Osteoblast (primary cell): ENCODE measurements around the gene MCTP2. TPM values are rescaled to one million over a fixed set of nuclear protein-coding genes. Genes with fewer than 3 reads are reported as not detected.

Experiments used
- DNase-seq: peaks from one replicate; pipeline ENCODE4 v3.0.0; 2011; ENCODE audit warnings: low spot score, mixed read lengths; ENCODE audit not compliant: insufficient read length; ENCODE audit errors: missing footprints
- H2AFZ ChIP-seq: 2 replicates; pipeline ENCODE4 v1.6.0; 2011; ENCODE audit warnings: mild to moderate bottlenecking, low read length
- H3K27ac ChIP-seq: 2 replicates; pipeline ENCODE4 v1.5.1; 2011; ENCODE audit warnings: mild to moderate bottlenecking, low read depth, low read length, moderate library complexity
- H3K27me3 ChIP-seq: 2 replicates; pipeline ENCODE4 v1.6.0; 2012; ENCODE audit warnings: mild to moderate bottlenecking, control low read depth, inconsistent platforms, low read length, moderate library complexity; ENCODE audit not compliant: insufficient read depth
- H3K36me3 ChIP-seq: 2 replicates; pipeline ENCODE4 v1.5.1; 2011; ENCODE audit warnings: mild to moderate bottlenecking, low read length, control low read depth, moderate library complexity; ENCODE audit not compliant: insufficient read depth
- H3K4me1 ChIP-seq: 2 replicates; pipeline ENCODE4 v1.5.1; 2011; ENCODE audit warnings: mild to moderate bottlenecking, low read length, control low read depth, moderate library complexity; ENCODE audit not compliant: insufficient read depth
- H3K4me2 ChIP-seq: 2 replicates; pipeline ENCODE4 v1.6.0; 2011; ENCODE audit warnings: mild to moderate bottlenecking, low read length; ENCODE audit not compliant: insufficient read depth
- H3K4me3 ChIP-seq: fragments of 200-600 bp; sonication (generic); 3 replicates; pipeline ENCODE4 v1.5.1; 2012; ENCODE audit warnings: mild to moderate bottlenecking, low read length, inconsistent platforms; ENCODE audit not compliant: insufficient read depth
- H3K79me2 ChIP-seq: 2 replicates; pipeline ENCODE4 v1.6.0; 2012; ENCODE audit warnings: mild to moderate bottlenecking, low read length, control low read depth, inconsistent platforms; ENCODE audit not compliant: insufficient read depth
- H3K9me3 ChIP-seq: 2 replicates; pipeline ENCODE4 v1.5.1; 2011; ENCODE audit warnings: low read depth, low read length, control low read depth
- H4K20me1 ChIP-seq: 2 replicates; pipeline ENCODE4 v1.6.0; 2012; ENCODE audit warnings: mild to moderate bottlenecking, low read length, control low read depth; ENCODE audit not compliant: insufficient read depth
- CTCF ChIP-seq: IDR thresholded peaks from 2 replicates; pipeline ENCODE4 v1.5.1; 2011; ENCODE audit warnings: mild to moderate bottlenecking, low read depth, low read length, moderate library complexity; ENCODE audit errors: extremely low read depth
- total RNA-seq: library from RNA; depleted of rRNA; stranded (reverse); fragments of >200 nt; gene quantifications from 2 replicates; pipeline ENCODE4 v1.2.3, GENCODE V29; 2012

MCTP2 gene
- total RNA-seq, 1 donor = 16.3 TPM

GRCh38 chr15:94387849-94388441 is 156.6 kb downstream of the MCTP2 start:
- H3K4me2 ChIP-seq = no peak overlapping the region
- no peaks in the 10 kb centered on the region for H4K20me1 ChIP-seq
- H3K27ac ChIP-seq = no peak overlapping the region
- H3K36me3 ChIP-seq = no peaks in the 10 kb centered on the region
- no peak overlapping the region for H2AFZ ChIP-seq
- no peak for DNase-seq
- no peak for TF ChIP-seq CTCF
- H3K9me3 ChIP-seq = no peaks in the 10 kb centered on the region
- no peaks in the 10 kb centered on the region for H3K79me2 ChIP-seq
- no peaks in the 10 kb centered on the region for H3K4me1 ChIP-seq
- no peak overlapping the region for H3K4me3 ChIP-seq
- H3K27me3 ChIP-seq = no peaks in the 10 kb centered on the region

- Histone ChIP-seq H3K4me2 (no peak overlapping the region), H3K4me1 (no peaks in the 10 kb centered on the region)
Measured at GRCh38 chr15:94395640-94396039, 164.3 kb downstream of the MCTP2 start.

GRCh38 chr15:94397337-94397736 is 166.0 kb downstream of the MCTP2 start:
- Histone ChIP-seq H3K36me3 (no peaks in the 10 kb centered on the region), H3K4me2 (no peak overlapping the region), H2AFZ (no peak overlapping the region), H3K9me3 (peaks cover 2% of the 10 kb centered on the region), H4K20me1 (no peaks in the 10 kb centered on the region), H3K4me3 (no peak overlapping the region), H3K27ac (no peak overlapping the region), H3K79me2 (no peaks in the 10 kb centered on the region), H3K27me3 (no peaks in the 10 kb centered on the region), H3K4me1 (no peaks in the 10 kb centered on the region)
- no peak for DNase-seq
- TF ChIP-seq CTCF = no peak

More at GRCh38 chr15:94395640-94396039, 164.3 kb downstream of the MCTP2 start:
- no peaks in the 10 kb centered on the region for H4K20me1 ChIP-seq
- H3K27me3 ChIP-seq = no peaks in the 10 kb centered on the region
- no peak for DNase-seq
- TF ChIP-seq CTCF = no peak
- H3K79me2 ChIP-seq = no peaks in the 10 kb centered on the region
- no peak overlapping the region for H3K27ac ChIP-seq
- H3K36me3 ChIP-seq = no peaks in the 10 kb centered on the region
- H3K9me3 ChIP-seq = peaks cover 2% of the 10 kb centered on the region
- no peak overlapping the region for H3K4me3 ChIP-seq
- H2AFZ ChIP-seq = no peak overlapping the region

- H3K9me3 ChIP-seq = peaks cover 2% of the 10 kb centered on the region
- no peak for TF ChIP-seq CTCF
Measured at GRCh38 chr15:94398001-94398400, 166.6 kb downstream of the MCTP2 start.

More at GRCh38 chr15:94398001-94398400, 166.6 kb downstream of the MCTP2 start:
- no peak overlapping the region for H3K27ac ChIP-seq
- H3K27me3 ChIP-seq = no peaks in the 10 kb centered on the region
- no peak for DNase-seq
- no peak overlapping the region for H2AFZ ChIP-seq
- no peaks in the 10 kb centered on the region for H3K36me3 ChIP-seq
- H3K4me3 ChIP-seq = no peak overlapping the region
- H3K4me2 ChIP-seq = no peak overlapping the region
- no peaks in the 10 kb centered on the region for H4K20me1 ChIP-seq
- H3K79me2 ChIP-seq = no peaks in the 10 kb centered on the region
- H3K4me1 ChIP-seq = no peaks in the 10 kb centered on the region
